GM21619 (cell line): ENCODE results near the gene EHMT2.

Source experiments
- ATAC-seq: cut with Tn5 transposase; IDR thresholded peaks from one replicate; pipeline ENCODE4 v1.9.1; 2021; ENCODE audit not compliant: unreplicated experiment

EHMT2 gene

DNA sequence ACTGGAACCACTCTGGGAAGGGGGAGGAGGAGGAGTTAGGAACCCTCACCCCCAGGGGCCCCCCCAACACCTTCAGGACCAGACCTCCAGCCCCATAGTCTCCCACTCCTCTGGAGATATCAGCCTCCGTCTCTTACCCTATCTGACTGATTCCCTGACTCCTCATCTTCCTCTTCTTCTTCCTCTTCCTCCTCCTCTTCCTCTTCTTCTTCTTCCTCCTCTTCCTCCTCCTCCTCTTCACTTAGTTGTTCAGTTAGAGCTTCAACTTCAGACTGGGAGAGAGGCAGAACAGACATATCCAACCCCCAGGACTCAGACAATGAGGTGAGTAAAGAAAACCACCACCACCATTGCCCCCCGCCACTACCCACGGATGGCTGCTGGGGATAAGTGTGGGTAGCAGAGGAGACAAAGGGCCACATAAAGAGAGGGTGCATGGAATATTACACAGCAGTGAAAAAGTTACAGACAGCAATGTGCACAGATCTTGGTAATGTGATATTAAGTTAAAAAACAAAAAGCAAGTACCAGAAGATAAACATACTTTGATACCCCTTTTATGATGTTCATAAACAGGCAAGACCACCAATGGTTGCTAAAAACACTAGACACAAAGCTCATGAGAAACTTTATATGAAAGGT is 8.0 kb downstream of the EHMT2 start:
- no peak for ATAC-seq

DNA sequence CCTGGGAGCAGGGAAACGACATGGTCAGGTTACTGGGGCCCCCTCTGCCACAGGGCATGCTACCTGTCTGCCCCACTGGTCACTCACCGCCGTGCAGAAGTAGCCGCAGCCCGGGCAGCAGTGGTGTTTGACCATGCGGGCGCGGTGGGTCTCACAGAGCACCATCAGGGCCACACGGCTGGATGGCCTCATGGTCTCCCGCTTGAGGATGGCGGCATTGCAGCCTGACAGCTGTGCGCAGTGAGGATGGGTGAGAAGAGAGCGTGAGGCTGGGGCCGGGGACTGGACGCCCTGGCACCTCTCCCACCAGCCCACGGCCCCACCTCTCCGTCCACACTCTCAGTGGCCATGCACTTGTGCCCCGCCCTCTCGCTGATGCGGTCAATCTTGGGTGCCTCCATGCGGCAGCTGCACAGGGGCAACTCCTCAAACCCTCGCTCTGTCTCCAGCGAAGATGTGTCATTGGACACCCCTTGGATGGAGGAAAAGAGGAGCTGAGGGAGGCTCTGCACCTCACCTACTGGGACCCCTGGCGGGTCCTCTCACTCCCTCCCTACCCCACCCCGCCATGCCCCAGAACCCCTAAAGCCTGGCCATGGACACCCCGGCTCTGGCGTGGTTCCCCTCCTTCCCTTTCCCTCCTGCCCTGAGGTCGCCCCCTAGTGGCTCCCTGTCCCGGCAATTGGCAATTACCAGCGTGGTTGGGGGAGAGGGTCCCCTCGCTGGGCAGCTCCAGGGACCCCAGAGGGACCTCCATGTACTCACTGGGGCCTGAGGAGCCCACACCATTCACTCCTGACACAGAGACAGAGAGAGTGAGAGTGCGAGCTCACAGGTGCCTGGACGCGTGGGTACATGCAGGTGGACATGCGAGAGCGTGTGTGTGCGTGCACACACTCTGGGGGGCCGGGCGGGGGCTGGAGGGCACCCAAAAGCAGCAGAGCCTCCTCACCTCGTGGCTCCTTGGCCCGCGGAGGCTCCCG is 8.9 kb downstream of the EHMT2 start:
- ATAC-seq, result no peak

DNA sequence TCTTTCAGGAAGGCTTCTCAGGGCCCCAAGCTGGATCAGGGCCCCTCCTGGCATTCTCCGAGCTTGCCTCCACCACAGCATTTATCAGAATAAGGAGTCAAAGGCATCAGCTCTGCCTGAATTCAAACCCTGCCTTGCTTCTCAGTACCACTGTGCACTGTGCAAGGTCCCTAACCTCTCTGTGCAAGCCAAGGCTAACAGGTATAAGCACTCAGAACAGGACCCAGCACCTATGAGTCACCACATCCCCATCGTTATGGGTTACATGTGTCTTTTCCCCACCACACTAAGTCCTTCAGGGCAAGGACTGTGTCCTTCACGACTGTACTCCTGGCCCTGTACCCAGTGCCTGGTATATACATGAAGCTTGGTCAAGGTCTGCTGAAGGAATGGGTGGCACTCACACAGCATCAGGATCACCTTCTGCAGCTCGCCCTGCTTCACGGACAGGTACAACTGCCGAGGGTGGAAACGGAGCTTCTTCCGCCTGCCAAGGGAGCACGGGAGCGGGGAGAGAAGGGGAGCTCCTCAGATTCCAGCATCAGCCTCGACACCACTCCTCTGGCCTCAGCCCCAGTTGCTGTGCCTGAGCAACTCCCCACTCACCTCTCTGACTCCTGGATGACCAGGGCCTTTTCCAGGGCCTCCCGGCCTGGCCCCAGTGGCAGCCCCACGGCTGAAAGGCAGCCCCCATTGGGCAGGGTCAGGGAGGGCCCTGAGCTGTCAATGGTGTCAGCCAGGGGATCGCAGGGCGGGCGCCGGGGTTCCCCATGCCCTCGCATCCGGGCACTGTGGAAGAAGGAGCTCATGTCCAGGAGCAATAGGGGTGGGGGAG is 10.1 kb downstream of the EHMT2 start:
- ATAC-seq, result no peak

DNA sequence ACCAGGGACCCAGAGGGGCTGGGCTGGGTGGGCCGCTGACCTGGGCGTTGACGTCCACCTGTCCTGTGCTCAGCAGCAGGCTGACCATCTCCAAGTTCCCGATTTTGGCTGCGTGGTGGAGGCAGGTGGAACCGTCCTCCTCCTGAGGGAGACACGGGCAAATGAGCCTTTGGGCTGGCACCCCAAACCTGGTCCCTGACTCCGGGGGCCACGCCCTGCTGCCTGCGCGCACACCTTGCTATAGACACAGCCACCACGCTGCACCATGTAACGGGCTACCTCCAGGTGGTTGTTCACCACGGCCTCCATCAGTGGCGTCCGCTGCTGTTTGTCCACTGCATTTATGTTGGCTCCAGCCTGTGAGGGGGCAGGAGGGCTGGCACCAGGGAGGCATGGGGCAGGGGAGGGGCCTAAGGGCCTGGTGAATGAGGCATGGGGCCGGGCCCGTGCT is 10.9 kb downstream of the EHMT2 start:
- ATAC-seq, result no peak

DNA sequence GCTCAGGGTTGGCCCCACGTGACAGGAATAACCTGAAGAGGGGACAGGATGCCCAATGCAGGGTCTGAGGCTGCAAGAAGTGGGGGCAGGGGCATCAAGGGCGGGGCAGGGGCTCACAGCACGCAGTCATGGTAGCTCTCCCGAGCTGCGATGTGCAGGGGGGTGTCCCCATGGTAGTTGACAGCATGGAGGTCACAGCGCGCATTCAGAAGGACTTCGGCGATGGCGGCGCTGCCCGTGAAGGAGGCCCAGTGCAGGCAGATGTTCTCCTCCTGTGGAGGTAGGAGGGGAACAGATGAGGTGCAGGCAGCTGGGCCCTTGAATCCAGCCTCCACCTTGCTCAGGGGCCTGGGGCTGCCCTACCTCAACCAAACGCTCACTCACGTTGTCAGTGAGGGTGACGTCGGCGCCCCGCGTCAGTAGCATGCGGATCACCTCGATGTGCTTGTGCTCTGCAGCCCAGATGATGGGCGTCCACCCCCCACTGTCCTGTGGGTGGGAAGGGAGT is 12.9 kb downstream of the EHMT2 start:
- no peak for ATAC-seq

DNA sequence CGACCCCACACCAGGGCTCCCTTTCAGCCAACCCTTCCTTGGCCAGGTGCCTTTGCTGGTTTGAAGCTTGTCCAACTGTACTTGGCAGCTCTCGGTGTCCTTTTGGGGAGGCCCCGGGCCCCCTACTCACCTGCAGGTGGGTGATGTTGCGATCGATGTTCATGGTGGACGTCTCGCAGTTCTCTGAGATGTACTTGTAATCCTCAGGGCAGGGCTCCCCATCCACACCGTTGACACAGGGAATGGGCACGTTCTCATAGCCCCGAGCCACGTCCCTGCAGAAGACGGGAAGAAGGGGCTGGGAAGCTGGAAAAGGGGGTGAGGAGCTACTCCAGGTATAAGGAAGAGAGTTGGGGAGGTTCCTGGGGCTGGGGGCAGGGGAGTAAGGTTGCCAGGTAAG is 13.8 kb downstream of the EHMT2 start:
- ATAC-seq, result no peak

DNA sequence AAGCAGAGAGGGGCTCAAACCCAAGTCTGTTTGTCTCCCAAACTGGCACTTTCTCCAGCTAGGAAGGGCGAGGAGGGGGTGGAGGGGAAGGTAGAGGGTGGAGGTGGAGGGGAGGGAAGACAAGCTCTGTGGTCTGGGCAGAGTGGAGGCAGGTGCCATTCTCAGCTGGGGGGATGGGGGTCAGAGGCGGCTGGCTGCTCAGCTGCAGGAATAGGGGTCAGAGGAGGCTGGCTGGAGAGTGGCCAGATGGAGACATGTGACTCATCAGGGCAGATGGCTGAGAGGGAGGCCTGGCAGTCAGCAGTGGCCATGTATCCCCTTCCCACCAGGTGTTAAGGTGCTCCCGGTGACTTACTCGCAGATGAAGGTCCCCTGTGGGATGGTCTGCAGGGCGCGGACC is 15.2 kb downstream of the EHMT2 start:
- ATAC-seq, result no peak

DNA sequence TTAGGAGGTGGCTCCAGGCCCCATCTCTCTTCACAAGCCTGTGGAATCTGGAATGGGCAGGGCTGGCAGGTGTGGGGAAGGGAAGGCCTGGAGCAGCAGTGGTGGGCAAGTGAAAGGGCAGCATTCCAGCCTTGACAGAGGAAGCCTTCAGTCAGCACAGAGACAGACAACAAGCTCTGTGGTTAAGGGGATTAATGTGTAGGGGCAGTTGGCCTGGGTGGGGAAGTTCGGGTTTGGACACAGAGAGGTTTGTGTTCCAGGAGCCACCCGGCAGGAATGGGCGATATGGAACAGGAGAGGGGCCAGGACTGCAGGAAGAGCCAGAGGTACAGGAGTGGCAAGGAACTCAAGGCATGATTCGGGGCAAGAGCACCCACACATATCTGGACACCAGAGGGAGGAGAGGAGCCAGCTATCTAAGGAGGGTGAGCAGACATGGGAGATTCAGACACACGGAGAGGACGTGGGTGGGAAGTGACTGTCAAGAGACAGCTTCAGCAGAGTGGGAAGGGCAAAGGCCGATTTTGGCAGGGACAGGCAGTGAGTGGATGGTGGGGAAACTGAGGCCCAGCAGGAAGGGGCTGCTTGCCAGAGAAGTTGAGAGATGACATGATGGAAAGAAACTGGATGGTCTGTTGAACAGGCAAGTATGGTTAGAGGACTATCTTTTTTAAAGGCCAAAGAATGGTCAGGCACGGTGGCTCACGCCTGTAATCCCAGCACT is 16.2 kb downstream of the EHMT2 start:
- no peak for ATAC-seq

DNA sequence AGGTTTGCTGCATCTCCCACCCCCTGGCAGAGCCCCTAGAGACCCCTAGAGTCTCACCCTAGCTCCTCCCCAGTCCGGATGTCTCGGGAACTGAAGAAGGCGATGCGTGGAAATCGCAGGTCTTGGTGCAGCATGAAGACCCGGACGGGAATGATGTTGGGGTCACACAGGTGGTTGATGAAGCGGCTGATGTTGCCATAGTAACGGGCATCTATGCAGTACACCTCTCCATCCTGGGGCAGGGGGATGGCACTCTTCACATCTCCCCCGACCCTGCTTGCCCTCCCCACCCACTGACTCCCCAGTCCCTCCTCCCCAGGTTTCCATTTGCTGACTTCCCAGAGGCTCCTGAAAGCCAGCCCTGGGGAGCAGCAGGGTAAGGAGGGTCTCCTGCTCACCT is 16.9 kb downstream of the EHMT2 start:
- no peak for ATAC-seq

DNA sequence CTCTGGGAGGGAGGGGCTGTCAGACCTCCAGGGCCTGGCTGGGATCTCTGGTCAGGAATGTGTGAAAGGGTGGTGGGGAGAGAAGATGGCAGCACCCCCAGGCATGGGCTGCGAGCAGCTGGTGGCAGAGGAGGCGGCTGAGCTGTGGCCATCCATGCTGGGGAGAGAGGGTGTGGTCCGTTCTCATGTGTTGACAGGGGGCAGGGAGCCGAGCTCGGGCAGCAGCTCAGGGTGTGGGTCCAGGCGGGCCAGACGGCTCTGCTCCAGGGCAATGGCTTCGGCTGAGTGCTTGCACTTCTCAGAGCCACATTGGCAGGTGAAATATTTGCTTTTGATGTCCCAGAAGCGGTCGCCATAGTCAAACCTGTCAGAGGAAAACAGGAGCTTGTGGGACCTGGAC is 17.6 kb downstream of the EHMT2 start:
- ATAC-seq, result no peak

DNA sequence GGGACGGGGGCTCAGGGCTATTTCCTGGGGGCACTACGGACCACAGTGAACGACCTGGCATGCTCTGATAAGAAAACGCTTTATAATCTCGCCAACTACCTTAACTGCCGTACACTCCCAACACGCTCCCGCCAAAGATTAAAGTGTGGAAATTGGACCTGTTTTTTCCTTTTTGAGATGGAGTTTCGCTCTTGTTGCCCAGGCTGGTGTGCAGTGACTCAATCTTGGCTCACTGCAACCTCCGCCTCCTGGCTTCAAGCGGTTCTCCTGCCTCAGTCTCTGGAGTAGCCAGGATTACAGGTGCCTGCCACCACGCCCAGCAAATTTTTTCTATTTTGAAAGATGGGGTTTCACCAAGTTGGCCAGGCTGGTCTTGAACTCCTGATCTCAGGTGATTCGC is 18.4 kb downstream of the EHMT2 start:
- ATAC-seq, result no peak

DNA sequence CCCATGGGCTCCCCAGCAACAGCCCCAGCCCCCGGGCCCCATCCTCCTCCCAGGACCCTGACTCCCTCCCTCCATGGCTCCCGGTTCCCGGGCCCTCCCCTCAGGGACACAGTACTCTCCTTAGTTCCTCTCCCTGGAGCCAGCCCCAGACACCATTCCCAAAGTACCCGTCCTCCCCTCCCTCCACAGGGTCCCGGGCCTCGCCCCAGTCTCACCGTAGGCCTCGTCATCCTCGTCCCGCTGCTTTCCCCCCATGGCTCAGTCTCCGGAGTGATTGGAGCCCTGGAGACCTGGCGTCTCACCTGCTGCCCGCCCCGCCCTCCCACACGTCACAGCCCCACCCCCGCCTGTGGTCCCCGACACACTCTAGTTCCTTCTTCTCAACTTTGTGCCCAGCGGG is 18.8 kb downstream of the EHMT2 start, which contains the start of gene SLC44A4:
TSS of gene SLC44A4 (minus strand) at position 272 of the 400 bp plus-strand sequence. CDS start at position 255, 17 bp downstream.
- ATAC-seq, result no peak

DNA sequence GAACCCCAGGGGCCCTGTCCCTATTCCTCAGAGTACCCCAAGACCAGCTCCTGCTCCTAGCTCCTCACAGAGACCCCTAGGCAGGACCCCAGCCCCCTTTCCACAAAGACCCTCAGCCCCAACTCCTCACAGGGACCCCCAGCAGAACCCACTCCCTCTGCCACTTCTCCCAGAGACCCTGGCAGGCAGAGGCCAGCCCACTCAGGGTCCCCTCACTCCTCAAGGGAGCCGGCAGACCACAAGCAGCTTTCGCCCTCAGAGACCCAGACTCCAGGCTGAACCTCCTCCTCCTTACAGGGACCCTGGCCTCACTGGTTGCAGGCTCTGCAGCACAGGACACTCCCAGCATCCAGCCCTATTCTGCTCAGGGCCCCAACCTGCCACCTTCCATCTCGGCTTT is 19.3 kb downstream of the EHMT2 start:
- ATAC-seq, result no peak

DNA sequence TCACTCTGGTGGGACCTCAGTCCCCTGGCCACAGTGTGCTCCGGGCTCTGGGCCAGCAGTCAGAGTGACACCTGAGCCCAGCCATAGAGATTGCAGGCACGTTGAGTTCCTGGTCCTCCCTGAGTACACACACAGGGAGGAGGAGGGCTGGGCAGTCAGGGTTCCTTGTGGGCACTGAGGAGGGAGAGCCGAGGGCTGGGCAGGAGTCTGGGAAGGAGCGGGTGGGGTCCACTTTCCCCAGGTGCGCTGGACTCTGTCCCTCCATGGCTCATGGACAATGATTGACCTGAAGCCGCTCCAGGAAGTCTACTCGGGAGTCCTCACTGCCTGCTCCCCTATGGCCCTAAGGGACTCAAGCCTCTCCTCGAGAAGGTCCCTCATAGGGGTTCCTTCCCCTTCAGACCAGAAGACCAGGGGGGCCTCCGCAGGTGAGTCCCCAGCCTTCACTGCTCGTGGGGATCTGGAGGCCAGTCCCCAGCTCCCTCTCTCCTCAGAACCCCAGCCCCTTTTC is 19.8 kb downstream of the EHMT2 start:
- no peak for ATAC-seq

DNA sequence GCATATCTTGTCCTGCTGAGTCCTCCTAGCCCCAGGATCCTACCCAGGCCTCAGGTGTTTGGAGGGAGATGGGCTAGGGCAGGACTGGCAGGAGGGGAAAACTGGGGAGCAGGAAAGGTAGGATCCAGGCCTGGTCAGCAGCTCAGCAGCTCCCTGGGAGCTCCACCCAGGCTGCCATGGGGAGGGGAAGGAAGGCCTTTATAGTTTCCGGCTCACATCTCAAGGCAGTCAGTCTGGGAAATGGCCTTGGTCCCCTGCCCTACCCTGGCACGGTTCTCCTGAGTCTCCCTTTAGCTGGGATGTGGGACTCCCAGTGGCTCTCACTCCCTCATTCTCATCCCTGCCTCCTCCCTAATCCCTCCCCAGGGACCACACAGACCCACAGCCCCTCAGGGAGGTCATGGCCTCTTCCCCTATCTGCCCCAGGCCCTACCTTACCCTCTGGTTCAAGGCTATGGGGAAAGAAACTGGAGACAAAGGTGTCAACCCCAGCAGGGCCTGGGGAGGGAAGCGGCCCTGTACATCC is 20.3 kb downstream of the EHMT2 start:
- no peak for ATAC-seq

DNA sequence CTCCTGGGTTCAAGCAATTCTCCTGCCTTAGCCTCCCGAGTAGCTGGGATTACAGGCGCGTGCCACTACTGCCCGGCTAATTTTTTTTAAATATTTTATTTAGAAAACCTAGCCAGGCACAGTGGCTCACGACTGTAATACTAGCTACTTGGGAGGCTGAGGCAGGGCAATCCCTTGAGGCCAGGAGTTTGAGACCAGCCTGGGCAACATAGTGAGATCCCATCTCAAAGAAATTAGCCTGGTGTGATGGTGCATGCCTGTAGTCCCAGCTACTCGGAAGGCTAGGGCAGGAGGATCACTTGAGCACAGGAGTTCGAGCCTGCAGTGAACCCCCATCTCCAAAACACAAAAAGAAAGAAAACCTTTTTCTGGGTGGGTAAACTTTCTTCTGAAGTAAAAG is 21.1 kb downstream of the EHMT2 start:
- no peak for ATAC-seq

DNA sequence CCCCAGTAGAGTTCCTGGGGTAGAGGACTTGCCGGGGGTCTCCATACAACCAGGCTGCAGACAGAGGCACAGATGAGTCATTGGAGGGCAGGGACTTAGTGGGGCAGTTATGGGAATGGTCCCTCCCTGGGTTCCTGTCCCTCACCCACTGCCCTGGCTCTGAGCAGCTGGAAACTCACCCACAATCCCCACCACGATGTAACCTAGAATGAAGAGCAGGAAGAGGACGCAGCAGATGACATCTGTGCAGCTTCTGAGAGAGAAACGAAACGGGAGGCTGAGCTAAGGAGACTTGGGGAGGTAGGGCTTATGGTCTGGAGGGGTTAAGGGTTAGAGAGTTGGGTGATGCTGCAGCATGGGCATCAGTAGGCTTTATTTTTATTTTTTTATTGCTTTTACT is 21.6 kb downstream of the EHMT2 start:
- no peak for ATAC-seq

DNA sequence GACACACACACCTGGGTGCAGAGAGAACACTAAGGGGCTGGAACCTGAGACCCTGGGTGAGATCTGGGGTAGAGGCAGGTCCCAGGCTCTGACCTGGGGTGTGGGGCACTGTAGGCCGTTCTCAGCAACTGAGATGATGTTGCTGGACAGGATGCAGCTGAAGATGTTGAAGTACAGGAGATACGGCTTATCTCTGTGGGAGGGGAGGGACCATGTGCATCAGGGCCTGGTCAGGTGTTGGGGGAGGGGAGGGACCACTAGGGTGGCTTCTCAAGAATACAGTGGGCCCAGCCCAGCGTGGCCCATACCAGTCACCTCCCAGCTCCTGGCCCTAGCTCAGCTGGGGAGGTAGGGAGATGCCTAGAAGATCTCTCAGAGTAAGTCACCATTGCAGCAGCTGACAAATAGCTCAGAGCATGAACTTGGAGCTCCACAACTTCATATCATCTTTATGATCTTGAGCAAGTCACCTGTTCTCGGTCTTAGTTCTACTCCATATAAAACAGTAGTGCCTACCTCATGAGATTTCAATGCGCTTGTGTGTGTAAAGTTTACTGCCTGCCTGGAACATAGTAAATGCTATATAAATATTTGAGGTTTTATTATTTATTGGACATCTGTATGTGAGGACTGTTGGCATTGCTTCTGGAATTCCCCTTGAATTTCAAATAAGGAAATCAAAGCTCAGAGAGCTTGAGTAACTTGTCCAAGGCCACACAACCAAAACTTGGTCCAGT is 22.5 kb downstream of the EHMT2 start:
- ATAC-seq, result no peak

DNA sequence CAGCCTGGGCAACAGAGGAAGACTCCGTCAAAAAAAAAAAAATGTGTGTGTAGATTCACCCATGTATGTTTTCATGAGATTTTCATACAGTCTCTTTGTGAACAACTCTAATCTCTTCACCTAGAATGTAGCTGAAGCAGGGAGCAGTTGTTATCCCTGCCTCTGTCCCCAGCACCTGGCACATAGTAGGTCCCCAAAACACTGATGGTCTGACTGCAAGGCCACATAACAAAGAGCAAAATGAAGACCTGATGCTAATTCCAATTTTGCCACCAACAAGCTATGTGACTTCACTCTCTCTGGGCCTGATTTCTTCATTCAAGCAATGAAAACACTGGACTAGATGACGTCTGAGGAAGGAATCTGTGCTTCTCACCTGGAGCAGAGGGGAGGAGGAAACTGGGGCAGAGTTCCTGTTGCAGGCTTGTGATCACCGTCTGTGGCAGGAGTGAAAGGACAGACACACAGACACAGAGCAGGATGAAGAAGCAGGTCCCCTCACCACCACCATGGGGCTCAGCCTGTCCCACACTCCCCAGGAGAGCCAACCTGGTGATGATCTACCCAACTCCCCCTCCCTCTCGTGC is 23.3 kb downstream of the EHMT2 start:
- ATAC-seq, result no peak
